Endothelial cell of umbilical vein (primary cell): ENCODE results near the gene SPATS1.

ENCODE experiments used
- CTCF ChIP-seq, 2 donors: IDR thresholded peaks; 1 replicate in 1 of 2; 2 replicates in 1 of 2; pipeline ENCODE4 v1.5.1; 2011; ENCODE audit warnings: low read length in 2 of 2, mild to moderate bottlenecking in 2 of 2, moderate library complexity in 2 of 2, control low read depth in 1 of 2, inconsistent platforms in 1 of 2, low read depth in 1 of 2; ENCODE audit not compliant: insufficient read depth in 1 of 2; ENCODE audit errors: extremely low read depth in 1 of 2
- EZH2 ChIP-seq: IDR thresholded peaks from 2 replicates; pipeline ENCODE4 v1.6.1; 2012; ENCODE audit warnings: borderline replicate concordance, low read depth, mild to moderate bottlenecking, moderate library complexity, low read length, inconsistent platforms; ENCODE audit not compliant: severe bottlenecking
- GATA2 ChIP-seq: IDR thresholded peaks from 2 replicates; pipeline ENCODE4 v1.7.0; 2011; ENCODE audit warnings: low read depth, mild to moderate bottlenecking, moderate library complexity, mixed read lengths, low read length; ENCODE audit not compliant: insufficient read length, insufficient read depth
- JUN ChIP-seq: IDR thresholded peaks from 2 replicates; pipeline ENCODE4 v1.6.1; 2011; ENCODE audit warnings: borderline replicate concordance, low read depth; ENCODE audit not compliant: insufficient read length, insufficient read depth
- POLR2A ChIP-seq: IDR thresholded peaks from 2 replicates; pipeline ENCODE4 v1.6.1; 2012; ENCODE audit warnings: low read depth, mild to moderate bottlenecking, control low read depth, low read length
- POLR2AphosphoS5 ChIP-seq: IDR thresholded peaks from 2 replicates; pipeline ENCODE4 v1.6.1; 2012; ENCODE audit warnings: low read depth, mild to moderate bottlenecking, control low read depth, low read length, moderate library complexity; ENCODE audit not compliant: insufficient read depth

GRCh38 chr6:44311304-44311703 is 31.1 kb upstream of the SPATS1 start:
- TF ChIP-seq POLR2AphosphoS5 (no peak), EZH2 (no peak), POLR2A (no peak), CTCF (IDR thresholded peaks at IDR 0.05; ENCODE audit: extremely low read depth in 1 of 2, insufficient read depth in 1 of 2, low read depth in 1 of 2, low read length in 2 of 2) (no peak), GATA2 (no peak), JUN (no peak)
